Activated T-cell treated with anti-CD3 and anti-CD28 coated beads, Interleukin-2, amount 50 U/mL, for 48 hours (primary cell): Measurements from ENCODE around the gene FAM83G.
A peak's percentile ranks its signal among the peaks of the same experiment; 100 is the strongest.
"Not testable (repeated sequence)": the region's sequence is repeated elsewhere in the genome, so short reads cannot be mapped to it uniquely, and the experiment has no call there.

Experiments used
- DNase-seq, 2 experiments: peaks; one replicate each; pipeline ENCODE4 v3.0.0-alpha.2; 2020

FAM83G gene, protein sequence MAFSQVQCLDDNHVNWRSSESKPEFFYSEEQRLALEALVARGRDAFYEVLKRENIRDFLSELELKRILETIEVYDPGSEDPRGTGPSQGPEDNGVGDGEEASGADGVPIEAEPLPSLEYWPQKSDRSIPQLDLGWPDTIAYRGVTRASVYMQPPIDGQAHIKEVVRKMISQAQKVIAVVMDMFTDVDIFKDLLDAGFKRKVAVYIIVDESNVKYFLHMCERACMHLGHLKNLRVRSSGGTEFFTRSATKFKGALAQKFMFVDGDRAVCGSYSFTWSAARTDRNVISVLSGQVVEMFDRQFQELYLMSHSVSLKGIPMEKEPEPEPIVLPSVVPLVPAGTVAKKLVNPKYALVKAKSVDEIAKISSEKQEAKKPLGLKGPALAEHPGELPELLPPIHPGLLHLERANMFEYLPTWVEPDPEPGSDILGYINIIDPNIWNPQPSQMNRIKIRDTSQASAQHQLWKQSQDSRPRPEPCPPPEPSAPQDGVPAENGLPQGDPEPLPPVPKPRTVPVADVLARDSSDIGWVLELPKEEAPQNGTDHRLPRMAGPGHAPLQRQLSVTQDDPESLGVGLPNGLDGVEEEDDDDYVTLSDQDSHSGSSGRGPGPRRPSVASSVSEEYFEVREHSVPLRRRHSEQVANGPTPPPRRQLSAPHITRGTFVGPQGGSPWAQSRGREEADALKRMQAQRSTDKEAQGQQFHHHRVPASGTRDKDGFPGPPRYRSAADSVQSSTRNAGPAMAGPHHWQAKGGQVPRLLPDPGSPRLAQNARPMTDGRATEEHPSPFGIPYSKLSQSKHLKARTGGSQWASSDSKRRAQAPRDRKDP

DNA sequence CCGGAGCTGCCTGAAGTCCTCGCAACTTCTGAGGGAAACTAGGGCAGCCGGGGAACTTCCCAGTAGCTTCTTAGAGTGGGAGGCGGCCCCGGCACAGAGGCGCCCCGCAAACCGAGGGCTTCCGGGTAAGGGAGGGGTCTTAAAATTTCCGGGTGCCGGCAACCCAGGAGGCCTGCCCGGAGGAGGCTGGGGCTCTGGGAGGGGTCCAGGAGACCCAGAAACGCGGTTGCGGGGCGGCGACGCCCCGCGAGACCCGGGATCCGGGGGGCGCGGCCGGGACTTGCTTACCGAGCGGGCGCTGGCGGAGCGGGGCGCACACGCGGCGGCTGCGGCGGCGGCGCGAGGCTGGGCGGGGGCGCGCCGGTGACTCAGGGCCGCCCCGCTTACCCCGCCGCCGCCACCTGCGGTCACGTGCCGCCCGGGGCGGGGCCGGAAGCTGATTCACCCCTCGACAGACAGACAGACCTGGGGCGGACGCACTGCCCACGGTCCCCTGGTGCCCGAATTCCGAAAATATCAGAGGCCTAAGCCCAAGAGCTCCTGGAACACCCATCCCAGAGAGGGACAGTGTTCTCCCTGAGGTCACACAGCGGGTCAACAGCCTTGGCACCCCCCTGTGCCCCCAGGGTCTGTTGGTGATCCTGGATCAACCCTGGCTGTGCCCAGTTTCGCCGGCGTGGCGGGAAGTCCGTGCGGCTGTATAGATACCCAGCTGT is at the start of gene FAM83G:
FAM83G (minus strand) TSS at position 344 of the 716 bp plus-strand sequence. CDS start 723 bp downstream, outside the sequence.
- DNase-seq, result peak; percentile 91 to 94

DNA sequence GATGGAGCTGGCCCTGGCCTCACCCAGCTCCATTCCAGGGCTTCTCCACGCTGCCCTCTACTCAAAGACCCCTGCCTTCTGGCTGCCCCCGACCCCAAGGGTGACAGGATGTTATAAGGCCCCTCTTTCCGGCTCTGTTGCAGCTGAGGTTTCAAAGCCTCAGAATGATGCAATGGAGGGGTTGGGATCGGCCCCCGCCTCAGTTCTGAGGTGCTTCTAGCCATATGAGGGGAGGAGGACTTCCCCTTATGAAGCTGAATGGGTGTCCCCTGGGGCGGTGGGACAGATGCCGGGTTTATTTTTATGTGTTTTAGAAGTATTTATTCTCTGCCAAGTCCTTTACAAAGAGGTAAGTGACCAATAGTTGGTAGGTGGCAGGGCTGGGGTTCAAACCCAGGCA is 44.3 kb upstream of the FAM83G start:
- peak; percentile 8 to 10 for DNase-seq

DNA sequence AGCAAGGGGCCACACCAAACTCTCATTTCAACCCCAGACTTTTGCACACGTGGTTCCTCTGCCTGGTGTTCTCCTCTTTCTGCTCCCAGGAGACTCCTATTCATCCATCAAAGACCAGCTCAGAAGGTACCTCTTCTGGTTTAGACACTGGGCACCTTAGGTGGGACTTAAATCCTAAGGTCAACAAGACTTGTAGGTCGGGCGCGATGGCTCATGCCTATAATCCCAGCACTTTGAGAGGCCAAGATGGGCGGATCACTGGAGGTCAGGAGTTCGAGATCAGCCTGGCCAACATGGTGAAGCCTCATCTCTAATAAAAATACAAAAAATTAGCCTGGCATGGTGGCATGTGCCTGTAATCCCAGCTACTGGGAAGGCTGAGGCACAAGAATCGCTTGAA is 42.9 kb upstream of the FAM83G start:
- DNase-seq, result peak in 1 of 2 experiments; percentile 11

DNA sequence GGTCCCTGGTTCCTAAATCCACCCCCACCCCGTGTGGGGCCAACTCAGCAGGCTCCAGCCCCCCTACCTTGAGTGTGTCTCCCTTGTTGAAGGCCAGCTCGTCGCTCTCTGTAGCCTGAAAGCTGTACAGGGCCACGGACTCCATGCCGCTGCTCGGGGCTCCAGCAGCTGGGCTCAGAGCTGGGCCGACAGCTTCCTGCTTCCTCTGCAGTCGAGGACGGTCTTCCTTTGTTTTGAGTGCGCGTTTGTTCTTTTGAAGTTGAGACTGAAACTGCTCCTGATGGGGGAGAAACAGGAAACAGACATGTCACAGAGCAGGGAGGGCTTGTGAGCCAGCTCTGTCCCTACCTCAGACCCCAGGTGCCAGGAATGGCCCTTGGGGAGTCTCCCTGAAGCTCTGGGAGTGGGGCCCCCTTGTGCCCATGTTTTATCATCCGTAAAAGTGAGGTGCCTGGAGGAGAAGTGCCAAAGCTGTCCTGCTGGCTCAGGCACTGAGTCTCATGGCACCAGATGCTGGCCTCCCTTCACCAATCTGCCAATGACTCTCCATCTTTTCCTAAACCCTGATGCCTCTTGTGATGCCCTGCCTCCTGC is 42.3 kb upstream of the FAM83G start, which contains the start of gene GRAP:
GRAP (minus strand) TSS at position 176 of the 594 bp plus-strand sequence; CDS start at position 145, 31 bp downstream.
- not testable (repeated sequence) for DNase-seq

DNA sequence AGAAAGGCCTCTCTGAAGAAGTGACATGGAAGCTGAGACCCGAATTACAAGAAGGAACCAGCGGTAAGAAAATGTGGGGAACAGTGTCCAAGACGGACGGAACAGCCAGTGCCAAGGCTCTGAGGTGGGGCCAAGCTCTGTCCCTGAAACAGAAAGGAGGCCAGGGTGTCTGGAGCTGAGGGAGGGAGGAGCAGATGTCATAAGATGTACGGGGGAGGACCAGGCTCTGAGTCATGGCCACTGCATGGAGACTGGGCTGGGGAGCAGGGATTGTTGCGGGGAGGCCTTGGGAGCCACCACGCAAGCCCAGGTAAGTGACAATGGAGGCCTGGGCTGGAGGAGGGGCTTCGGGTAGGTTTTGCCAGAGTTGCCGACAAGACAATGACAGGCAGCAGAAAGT is 40.1 kb upstream of the FAM83G start:
- not testable (repeated sequence) for DNase-seq

DNA sequence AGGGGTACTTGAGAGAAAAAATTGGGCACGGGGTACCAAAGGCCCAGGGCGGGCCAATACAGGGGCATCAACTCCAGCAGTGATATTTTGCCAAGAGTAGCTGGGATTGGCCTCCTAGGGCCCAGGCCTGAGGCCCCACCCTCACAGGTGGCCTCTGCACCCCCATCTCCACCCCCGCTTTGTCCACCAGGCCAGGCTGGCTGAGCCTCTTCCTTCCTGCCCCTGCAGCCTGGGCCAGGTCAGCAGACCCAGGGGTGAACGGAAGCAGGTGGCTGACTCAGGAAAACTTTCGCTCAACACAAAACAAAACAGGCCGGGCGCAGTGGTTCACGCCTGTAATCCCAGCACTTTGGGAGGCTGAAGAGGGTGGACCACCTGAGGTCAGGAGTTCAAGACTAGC is 38.5 kb upstream of the FAM83G start:
- DNase-seq, result not testable (repeated sequence)

DNA sequence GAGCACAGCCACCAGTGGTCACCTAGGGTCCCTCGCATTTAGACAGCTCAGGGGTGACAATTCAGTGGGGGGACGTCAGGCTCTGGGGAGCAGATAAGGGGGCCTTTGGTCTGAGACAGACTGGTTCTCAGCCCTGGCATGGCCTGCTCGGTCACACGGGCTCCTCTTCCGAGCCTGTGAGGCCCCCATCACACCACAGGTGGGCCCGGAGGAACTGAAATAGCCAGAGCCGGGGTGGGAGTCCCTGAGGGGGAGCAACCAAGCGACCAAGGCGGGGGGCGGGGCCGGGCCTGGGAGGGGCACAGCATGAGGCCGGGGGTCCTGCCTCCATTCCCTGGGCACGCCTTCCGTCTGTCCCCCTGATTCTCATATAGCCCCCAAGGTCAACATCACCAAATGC is 37.8 kb upstream of the FAM83G start:
- DNase-seq, result not testable (repeated sequence)

DNA sequence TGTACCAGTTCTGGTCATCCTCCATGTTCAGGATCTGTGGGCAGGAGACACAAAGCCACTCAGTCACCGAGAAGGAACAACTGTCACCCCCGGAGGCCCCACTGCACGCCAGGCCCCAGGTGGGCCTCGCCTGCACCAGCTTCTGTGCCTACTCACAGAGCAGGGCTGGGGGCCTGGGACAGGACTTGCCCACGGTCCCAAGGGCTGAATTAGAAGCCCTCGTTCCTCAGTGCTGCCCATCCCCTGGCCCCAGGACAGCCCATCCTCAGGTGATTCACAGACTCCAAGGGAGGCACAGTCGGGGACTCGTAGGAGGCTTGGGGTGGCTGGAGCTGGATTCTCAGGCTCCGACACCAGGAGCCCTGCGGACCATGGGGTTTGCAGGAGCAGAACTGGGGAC is 37.3 kb upstream of the FAM83G start:
- DNase-seq, result peak; percentile 12 to 13

DNA sequence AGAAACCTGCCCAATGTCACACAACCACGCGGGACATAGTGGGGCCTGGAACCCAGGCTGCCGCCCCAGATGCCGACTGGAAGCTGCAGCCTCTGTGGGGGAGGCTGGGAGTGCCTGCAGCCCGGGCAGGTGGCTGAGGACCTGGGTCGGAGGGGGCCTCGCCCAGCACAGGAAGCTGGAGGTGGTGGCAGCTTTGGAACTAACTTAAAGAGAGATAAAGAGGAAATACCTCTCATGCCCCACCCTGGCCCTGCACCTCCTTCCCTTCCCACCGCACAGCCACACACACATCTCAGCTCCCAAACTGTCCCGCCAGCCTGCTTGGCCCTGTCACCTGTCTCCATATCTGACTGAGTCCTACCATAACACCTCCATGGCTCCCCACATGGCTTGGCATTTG is 35.8 kb upstream of the FAM83G start:
- not testable (repeated sequence) for DNase-seq

DNA sequence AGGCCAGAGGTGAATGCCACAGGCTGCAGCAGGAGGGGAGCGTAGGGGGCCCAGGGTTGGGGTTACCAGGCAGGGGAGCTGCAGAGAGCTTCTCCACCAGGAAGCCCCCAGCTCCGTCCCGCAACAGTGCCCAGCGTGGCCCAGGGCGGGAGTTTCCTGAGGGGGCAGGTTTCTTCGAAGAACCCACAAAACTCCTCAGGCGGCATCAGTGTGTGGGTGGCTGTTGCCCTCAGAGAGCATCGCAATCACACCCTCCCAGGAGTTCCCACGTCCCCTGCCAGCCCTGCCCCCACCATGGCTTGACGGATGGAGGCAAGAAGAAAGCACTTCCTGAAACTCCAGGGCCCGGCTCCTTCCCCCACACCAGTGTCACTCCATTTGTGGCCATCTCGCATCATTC is 34.2 kb upstream of the FAM83G start:
- DNase-seq, result not testable (repeated sequence)

DNA sequence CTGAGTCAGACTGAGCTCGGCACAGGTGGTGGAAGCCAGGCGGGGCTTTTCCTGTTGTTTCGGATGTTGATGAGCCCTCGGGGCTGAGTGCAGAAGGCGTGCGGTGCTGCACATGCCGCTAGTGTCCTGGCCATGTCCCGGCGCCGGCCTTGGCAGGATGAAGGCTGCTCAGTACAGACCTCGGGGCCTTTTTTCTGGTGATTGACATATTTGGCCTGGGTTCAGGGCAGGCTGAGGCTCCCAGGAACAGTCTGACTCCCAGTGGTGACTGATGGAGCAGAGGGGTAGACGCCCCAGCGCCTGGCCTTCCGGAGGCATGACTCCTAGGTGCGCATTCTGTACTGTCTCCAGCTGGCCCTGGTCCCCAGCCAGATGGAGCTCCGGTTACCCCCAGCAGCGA is 33.4 kb upstream of the FAM83G start:
- not testable (repeated sequence) for DNase-seq

DNA sequence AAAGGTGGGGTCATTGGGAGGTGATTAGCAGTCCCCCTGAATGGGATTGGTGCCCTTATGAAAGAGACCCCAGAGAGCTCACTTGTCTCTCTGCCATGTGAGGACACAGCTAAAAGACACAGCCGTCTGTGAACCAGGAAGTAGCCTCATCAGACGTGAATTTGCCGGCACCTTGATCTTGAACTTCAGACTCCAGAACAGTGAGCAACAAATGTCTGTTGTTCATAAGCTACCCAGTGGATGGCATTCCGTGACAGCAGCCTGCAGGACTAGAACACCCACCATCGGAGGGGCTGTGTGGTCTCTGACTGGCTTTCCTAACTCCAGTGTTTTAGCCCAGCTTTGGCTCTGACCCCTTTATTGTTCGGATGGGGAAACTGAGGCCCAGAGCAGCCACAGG is 33.0 kb upstream of the FAM83G start:
- not testable (repeated sequence) for DNase-seq

DNA sequence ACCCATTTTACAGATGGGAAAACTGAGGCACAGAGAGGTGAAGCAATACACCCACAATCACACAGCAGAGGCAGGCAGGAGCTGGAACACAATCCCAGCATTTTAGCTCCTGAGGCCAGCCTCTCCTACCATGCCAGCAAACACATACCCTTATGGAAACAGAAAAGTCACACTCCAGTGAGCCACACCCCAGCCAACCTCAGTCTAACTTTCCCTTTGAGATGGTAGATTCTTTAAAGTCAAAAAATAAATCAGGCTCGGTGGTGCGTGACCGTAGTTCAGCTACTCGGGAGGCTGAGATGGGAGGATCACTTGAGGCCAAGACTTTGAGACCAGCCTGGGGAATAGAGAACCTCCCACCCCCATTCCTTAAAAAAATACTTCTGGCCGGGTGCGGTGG is 31.6 kb upstream of the FAM83G start:
- not testable (repeated sequence) for DNase-seq

DNA sequence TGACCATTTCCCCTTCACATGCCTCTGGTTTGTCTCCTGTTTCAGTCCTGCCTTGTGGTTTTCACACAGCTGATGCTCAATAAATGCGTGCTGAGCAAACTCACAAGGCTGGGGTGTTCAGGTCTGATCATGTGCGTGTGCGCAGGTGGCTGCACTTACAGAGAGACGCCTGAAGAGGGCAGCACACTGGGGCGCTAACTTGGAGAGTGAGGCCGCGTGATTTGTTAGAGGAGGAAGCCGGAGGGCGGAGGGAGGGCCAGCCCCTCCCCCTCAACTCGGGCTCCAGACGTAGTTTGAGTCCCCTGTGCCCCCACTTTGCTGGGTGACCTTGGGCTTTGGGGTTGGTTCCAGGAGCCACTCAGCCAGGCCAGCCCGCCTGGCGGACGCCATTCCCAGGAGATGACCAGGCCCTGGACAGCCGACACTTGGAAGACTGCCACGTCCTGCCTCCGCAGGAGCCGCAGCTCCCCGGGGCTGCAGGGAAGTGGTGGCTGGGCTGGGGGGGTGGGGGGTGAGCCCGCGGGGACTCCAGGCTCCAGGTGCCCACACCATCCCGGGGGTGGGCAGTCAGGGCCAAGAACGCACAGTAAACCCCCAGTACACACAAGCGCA is 27.9 kb upstream of the FAM83G start:
- DNase-seq, result not testable (repeated sequence)

DNA sequence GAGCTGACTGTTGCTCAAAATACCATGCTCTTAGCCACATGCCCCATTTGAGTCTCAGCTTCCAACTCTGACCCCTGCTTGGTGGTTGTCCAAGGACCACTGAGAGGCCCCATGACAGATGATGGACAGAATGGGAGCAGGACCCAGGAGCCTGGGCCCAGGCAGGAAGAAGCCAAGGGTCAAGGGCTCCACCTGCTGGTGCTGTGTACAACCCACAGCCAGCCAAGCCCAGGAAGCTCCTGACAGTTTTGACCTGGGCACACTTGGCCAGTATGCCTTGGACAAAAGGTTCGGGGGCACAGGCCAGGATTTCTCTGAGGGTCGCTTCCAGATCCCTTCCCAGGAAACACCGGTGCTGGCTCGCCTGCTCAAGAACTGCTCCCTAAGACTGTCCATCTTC is 27.2 kb upstream of the FAM83G start:
- DNase-seq, result peak; percentile 72 to 82

DNA sequence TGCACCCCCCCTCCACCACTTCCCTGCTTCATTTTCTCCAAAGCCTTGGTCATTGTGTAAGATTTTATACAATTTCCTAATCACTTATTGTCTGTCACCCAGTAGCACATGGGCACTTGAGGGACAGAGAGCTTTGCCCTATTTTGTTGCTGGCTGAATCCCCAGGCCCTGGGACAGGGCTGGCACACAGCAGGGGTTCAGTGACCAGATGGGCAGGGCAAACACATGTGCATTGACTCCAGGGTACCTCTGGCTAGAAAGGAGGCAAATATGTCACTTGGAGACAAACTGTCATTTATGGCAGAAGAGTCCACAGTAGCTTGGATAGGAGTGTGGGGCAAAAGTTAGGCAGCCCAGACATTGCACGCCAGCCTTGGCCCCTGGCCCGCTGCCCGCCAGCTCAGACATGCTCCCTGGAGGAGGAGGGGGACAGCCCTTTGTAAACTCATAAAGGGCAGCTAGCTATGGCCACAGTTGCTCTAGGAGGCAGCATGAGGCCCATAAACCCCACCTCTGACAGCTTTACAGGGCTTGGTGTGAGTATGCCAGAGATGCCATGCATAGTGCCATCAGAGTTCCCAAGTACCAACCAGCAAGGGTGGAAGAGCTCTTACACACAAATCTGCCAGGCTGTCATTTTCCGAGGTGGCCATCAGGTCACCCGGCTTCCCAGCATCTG is 26.3 kb upstream of the FAM83G start:
- DNase-seq, result not testable (repeated sequence)

DNA sequence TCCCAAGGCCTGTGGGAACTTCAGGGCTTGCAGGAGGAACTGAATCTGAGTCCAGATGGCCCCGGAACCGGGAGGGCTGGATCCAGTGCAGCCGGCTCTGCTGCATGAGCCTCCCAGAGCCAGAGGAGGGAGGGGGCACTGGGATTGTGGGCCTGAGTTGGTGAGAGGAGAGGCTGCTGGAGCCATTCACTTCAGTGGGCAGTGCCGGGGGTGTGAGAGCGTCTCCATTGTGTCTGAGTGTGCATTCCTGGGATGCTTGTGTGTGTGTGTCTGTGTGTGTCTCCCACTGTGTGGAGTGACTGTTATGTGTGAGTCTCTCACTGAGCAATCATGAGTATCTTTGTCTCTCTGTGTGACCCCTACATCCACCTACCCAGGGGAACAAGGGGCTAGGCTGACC is 25.2 kb upstream of the FAM83G start:
- DNase-seq, result not testable (repeated sequence)

DNA sequence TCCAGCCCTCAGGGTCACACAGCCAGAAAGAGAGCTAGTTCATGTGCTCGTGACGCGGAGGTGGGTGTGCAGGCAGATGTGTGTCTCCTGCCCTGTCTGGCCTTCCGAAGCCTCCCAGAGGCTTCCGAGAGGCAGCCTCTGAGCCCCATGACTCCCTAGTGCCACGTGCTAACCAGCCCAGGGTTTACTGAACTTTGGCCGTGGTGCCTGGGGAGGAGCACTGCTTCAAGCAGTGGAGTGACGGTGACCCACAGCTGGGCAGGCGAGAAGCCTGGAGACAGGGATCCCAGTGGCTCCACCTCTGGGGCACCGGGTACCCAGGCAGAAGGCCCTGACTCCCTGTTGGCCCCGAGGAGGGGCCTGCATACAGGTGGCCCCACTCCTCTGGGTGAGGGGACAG is 24.1 kb upstream of the FAM83G start:
- DNase-seq, result not testable (repeated sequence)

DNA sequence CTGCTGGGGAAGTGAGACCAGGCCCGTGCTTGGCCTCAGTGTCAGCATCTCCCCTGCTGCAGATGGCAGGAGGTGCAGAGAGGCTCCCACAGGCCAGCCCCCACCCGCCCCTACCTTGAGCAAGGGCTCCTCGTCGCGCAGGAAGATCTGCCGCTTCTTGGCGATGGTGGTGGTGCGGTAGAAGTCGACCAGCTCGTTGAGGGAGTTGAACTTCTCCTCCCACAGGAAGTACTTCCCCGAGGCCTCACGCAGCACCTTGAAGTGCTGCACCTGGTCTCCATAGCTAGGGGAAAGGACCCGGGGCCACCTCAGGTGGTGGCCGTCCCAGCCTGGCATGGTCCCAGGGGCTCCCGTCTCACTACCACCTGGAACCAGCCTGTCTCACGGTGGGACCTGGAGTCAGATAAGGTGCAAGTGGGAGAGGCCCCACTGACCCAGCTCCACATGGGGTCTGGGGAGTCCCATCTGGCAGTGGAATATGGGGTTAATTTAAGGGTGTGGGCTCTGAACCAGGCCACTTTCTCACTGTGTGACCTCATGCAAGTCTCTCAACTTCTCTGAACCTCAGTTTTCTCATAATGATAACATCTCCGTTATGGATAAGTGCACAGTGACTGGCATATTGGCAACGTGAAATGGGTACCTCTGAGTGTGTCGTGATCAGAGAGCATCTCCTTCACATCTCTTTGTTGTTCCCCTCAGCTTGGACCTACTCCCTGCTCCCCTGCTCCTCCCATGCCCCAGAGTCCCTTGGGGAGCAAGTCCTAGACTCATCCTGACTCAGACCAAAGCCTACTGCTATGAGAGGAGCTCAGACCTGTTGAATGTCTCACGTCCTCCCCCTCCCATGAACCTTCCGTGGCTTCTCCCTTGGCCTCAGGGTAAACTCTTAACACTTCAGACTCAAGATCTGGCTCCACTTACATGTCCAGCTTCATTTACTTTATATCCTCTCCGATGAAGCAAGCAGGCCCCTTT is 19.8 kb upstream of the FAM83G start:
- peak; percentile 30 to 41 for DNase-seq
